A673 (cell line): ENCODE measurements around the gene HMGB3. TPM values are rescaled to one million over a fixed set of nuclear protein-coding genes. Genes with fewer than 3 reads are reported as not detected.
"Not testable (repeated sequence)": the region's sequence is repeated elsewhere in the genome, so short reads cannot be mapped to it uniquely, and the experiment has no call there.

ENCODE experiments used
- BruUV-seq: library from RNA; stranded (reverse); fragments of 400-500 nt; replicated peaks from 2 replicates; lab custom pipeline; 2021; lab: Mats Ljungman, UMichigan
- CTCF ChIA-PET: fragments of 300-600 bp; sonication (Branson Sonifier 250); formaldehyde crosslinking; loops from one replicate; lab custom pipeline; 2022; ENCODE audit warnings: antibody characterized with exemption; lab: Charles Lee
- POLR2A ChIA-PET: fragments of 300-600 bp; sonication (Branson Sonifier 250); formaldehyde crosslinking; loops from one replicate; lab custom pipeline; 2022; ENCODE audit warnings: antibody characterized with exemption; ENCODE audit not compliant: low non-redundant PET; lab: Charles Lee
- DNase-seq: peaks from one replicate; pipeline ENCODE4 v3.0.0-alpha.2; 2015; ENCODE audit warnings: low spot score
- H3K27ac ChIP-seq: fragments of 200-600 bp; sonication (generic); 2 replicates; pipeline ENCODE4 v1.5.1; 2016; ENCODE audit warnings: mixed run types, low read depth, mild to moderate bottlenecking, mixed read lengths, antibody characterized with exemption, low read length; ENCODE audit not compliant: poor library complexity, severe bottlenecking
- H3K27me3 ChIP-seq: fragments of 200-600 bp; sonication (generic); replicated peaks from 2 replicates; pipeline ENCODE4 v1.6.1; 2017; ENCODE audit warnings: mixed run types, low read depth, mild to moderate bottlenecking, mixed read lengths, antibody characterized with exemption, low read length; ENCODE audit not compliant: insufficient read depth, poor library complexity
- H3K36me3 ChIP-seq: fragments of 200-600 bp; sonication (generic); 2 replicates; pipeline ENCODE4 v1.6.1; 2016; ENCODE audit warnings: mixed run types, mild to moderate bottlenecking, mixed read lengths, antibody characterized with exemption, low read length; ENCODE audit not compliant: insufficient read depth, poor library complexity, severe bottlenecking
- H3K4me1 ChIP-seq: fragments of 200-600 bp; sonication (generic); 2 replicates; pipeline ENCODE4 v1.6.1; 2017; ENCODE audit warnings: mixed run types, mild to moderate bottlenecking, mixed read lengths, antibody characterized with exemption, low read length; ENCODE audit not compliant: insufficient read depth, poor library complexity, severe bottlenecking
- H3K4me3 ChIP-seq: fragments of 200-600 bp; sonication (generic); 2 replicates; pipeline ENCODE4 v1.5.1; 2016; ENCODE audit warnings: low read depth, mixed run types, mild to moderate bottlenecking, mixed read lengths, low read length; ENCODE audit not compliant: poor library complexity, severe bottlenecking
- H3K9me3 ChIP-seq: fragments of 200-600 bp; sonication (generic); 2 replicates; pipeline ENCODE4 v1.6.1; 2016; ENCODE audit warnings: mixed run types, low read depth, mild to moderate bottlenecking, mixed read lengths, antibody characterized with exemption, low read length; ENCODE audit not compliant: poor library complexity, severe bottlenecking
- EZH2 ChIP-seq: fragments of 200-600 bp; sonication (generic); IDR thresholded peaks from 2 replicates; pipeline ENCODE4 v1.6.1; 2017; ENCODE audit warnings: borderline replicate concordance, low read depth, mild to moderate bottlenecking, mixed read lengths, antibody characterized with exemption, low read length; ENCODE audit not compliant: poor library complexity, severe bottlenecking
- intact Hi-C: fragments of 100-400 bp; cut with micrococcal nuclease; formaldehyde crosslinking; loops from one replicate; pipeline ENCODE4 v1.10.0; 2022; ENCODE audit not compliant: unreplicated experiment
- total RNA-seq: library from RNA; stranded (reverse); gene quantifications from 2 replicates; pipeline ENCODE4 v1.2.3, GENCODE V29; 2021
- TF ChIP-seq, protein P1 (sequence below): fragments of 300-800, 200-600 bp; sonication (generic); conservative IDR thresholded peaks from 2 replicates; pipeline ENCODE4 v1.5.1; 2017; ENCODE audit warnings: low read depth, mild to moderate bottlenecking, antibody characterized with exemption, low read length, moderate library complexity, mixed read lengths

HMGB3 gene
- total RNA-seq, 1 experiment from 2014 or later = 173 TPM

DNA sequence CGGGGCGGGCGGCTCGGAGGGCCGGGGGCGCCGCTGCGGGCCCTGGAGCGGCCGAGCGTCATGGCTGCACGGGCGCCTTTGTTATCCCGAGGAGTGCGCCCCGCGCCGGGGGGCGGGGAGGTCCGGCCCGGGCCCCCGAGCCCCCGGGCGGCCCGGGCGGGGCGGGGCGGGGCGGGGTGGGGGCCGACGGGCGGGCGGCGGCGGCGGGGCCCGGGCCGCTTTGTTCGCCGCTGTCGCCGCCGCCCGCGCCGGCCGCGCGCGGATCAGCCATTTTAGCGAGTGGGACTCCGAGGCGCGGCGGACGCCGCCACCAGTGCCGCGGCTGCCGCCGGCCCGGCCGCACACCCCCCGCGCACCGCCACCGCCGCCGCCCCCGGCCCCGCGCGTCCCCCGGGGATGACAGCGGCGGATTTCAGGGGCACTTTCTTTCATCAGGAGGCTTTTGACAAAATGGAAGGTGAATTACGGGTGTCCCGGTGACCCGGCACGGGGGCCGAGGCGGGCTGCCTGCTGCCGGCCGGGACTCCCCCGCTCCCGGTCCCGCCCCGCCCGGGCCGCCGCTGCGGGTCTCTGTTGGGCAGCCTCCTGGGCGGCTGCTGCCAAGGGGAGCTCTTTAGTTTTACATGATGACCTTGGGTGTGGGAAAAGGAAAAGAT is 1.2 kb downstream of the HMGB3 start:
- Histone ChIP-seq H3K36me3 (peaks cover 24% of the 10 kb centered on the region), H3K9me3 (no peaks in the 10 kb centered on the region), H3K4me3 (peak overlapping the region; percentile 67), H3K27me3 (no peaks in the 10 kb centered on the region), H3K4me1 (no peaks in the 10 kb centered on the region), H3K27ac (peak overlapping the region; percentile 72)
- ChIA-PET POLR2A (no interaction called here), CTCF (no interaction called here)
- TF ChIP-seq EZH2 = no peak
- TF ChIP-seq, protein P1, sequence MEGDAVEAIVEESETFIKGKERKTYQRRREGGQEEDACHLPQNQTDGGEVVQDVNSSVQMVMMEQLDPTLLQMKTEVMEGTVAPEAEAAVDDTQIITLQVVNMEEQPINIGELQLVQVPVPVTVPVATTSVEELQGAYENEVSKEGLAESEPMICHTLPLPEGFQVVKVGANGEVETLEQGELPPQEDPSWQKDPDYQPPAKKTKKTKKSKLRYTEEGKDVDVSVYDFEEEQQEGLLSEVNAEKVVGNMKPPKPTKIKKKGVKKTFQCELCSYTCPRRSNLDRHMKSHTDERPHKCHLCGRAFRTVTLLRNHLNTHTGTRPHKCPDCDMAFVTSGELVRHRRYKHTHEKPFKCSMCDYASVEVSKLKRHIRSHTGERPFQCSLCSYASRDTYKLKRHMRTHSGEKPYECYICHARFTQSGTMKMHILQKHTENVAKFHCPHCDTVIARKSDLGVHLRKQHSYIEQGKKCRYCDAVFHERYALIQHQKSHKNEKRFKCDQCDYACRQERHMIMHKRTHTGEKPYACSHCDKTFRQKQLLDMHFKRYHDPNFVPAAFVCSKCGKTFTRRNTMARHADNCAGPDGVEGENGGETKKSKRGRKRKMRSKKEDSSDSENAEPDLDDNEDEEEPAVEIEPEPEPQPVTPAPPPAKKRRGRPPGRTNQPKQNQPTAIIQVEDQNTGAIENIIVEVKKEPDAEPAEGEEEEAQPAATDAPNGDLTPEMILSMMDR = no peak
- no TSS peak for BruUV-seq
- peak; percentile 10 for DNase-seq
- intact Hi-C loops = loop anchor here (5.0 kb wide), 1 partner anchor 82 kb away; no protein-coding TSS in a partner anchor

DNA sequence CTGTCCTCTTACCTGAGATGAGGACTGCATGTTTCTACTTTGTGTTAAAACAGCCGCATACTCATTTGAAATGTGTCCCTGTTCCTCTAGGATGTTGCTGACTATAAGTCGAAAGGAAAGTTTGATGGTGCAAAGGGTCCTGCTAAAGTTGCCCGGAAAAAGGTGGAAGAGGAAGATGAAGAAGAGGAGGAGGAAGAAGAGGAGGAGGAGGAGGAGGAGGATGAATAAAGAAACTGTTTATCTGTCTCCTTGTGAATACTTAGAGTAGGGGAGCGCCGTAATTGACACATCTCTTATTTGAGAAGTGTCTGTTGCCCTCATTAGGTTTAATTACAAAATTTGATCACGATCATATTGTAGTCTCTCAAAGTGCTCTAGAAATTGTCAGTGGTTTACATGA is 4.6 kb downstream of the HMGB3 start:
- peaks cover 24% of the 10 kb centered on the region for H3K36me3 ChIP-seq
- H3K4me3 ChIP-seq, H3K9me3 ChIP-seq, DNase-seq, H3K27me3 ChIP-seq, H3K4me1 ChIP-seq, POLR2A ChIA-PET, H3K27ac ChIP-seq, BruUV-seq, intact Hi-C loops, CTCF ChIA-PET: not testable (repeated sequence)

DNA sequence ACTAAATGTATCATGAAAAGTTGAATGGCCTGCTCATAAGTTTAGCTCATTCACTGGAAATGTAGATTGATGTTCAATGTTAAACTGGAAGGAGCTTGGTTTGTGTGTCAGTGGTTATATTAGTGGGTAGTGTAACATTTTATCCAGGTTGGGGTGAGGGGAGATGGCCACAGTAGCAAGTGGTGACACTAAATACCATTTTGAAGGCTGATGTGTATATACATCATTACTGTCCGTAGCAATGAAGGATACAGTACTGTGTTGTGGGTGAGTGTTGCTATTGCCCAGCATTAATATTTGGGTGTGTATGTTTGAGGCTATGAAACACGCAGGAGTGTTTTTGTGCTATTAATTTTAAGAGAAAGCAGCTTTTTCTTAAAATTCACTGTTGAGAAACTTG is 6.3 kb downstream of the HMGB3 start:
- POLR2A ChIA-PET = interaction anchor here (0.6 kb wide), 1 partner anchor 54 kb away, joined by 6 read pairs; no protein-coding TSS in a partner anchor

More for the DNA sequence above, 6.3 kb downstream of the HMGB3 start:
- no peaks in the 10 kb centered on the region for H3K9me3 ChIP-seq
- no TSS peak for BruUV-seq
- CTCF ChIA-PET = no interaction called here
- H3K27ac ChIP-seq = no peak overlapping the region
- no peak for DNase-seq
- no peaks in the 10 kb centered on the region for H3K27me3 ChIP-seq
- H3K4me1 ChIP-seq = no peaks in the 10 kb centered on the region
- TF ChIP-seq, protein P1 = no peak
- intact Hi-C loops = no loop called here
- H3K36me3 ChIP-seq = peaks cover 24% of the 10 kb centered on the region
- H3K4me3 ChIP-seq = no peak overlapping the region
